GM12801 (cell line): ENCODE data around the gene TAF1L.
A peak's percentile ranks its signal among the peaks of the same experiment; 100 is the strongest.

Experiments used
- CTCF ChIP-seq: IDR thresholded peaks from one replicate; pipeline ENCODE4 v1.5.1; 2011; ENCODE audit warnings: control low read depth; ENCODE audit not compliant: insufficient read length; ENCODE audit errors: extremely low read depth

Gene TAF1L

GRCh38 chr9:32589083-32589723 is 46.3 kb downstream of the TAF1L start:
- TF ChIP-seq CTCF = no peak

GRCh38 chr9:32587901-32588300 is 47.6 kb downstream of the TAF1L start:
- no peak for TF ChIP-seq CTCF

- no peak for TF ChIP-seq CTCF
Observed at GRCh38 chr9:32584784-32585183, 50.7 kb downstream of the TAF1L start.

- no peak for TF ChIP-seq CTCF
Observed at GRCh38 chr9:32581512-32582143, 53.8 kb downstream of the TAF1L start.

GRCh38 chr9:32580631-32581300 is 54.7 kb downstream of the TAF1L start:
- no peak for TF ChIP-seq CTCF

GRCh38 chr9:32579706-32580331 is 55.6 kb downstream of the TAF1L start:
- TF ChIP-seq CTCF = peak; percentile 70
